GM12878 (cell line): ENCODE measurements around the gene TPP2. TPM values are rescaled to one million over a fixed set of nuclear protein-coding genes. Genes with fewer than 3 reads are reported as not detected.

Experiments used
- ATAC-seq: fragments of 200-7000 bp; cut with Tn5 transposase; 3 replicates; pipeline ENCODE4 v1.9.1; 2020; ENCODE audit warnings: mild to moderate bottlenecking, moderate library complexity
- BruUV-seq: library from RNA; stranded (reverse); fragments of 400-500 nt; replicated peaks from 2 replicates; lab custom pipeline; 2021; lab: Mats Ljungman, UMichigan
- CTCF ChIA-PET: fragments of 300-600 bp; sonication (Branson Sonifier 250); formaldehyde crosslinking; extraction: SDS; loops from one replicate; lab custom pipeline; 2021; ENCODE audit warnings: inconsistent platforms; lab: Yijun Ruan, JAX
- POLR2A ChIA-PET: fragments of 350-600 bp; formaldehyde crosslinking; extraction: SDS; loops from one replicate; lab custom pipeline; 2021; ENCODE audit warnings: inconsistent platforms; lab: Charles Lee
- RAD21 ChIA-PET: fragments of 300-600 bp; sonication (Branson Sonifier 250); formaldehyde crosslinking; loops from one replicate; lab custom pipeline; 2023; ENCODE audit warnings: antibody characterized with exemption; ENCODE audit not compliant: unreplicated experiment; lab: Charles Lee
- SMC1A ChIA-PET: fragments of 300-600 bp; sonication (Branson Sonifier 250); formaldehyde crosslinking; loops from one replicate; lab custom pipeline; 2023; ENCODE audit not compliant: unreplicated experiment, uncharacterized antibody; lab: Charles Lee
- DNase-seq: peaks from one replicate; pipeline ENCODE4 v3.0.0-alpha.2; 2011; ENCODE audit warnings: low read depth, low spot score
- FAIRE-seq: peaks from 3 replicates; lab custom pipeline; 2011; peaks lifted over from hg19 to GRCh38; lab: Jason Lieb, UNC
- H2AFZ ChIP-seq: 2 replicates; pipeline ENCODE4 v1.6.0; 2011; ENCODE audit warnings: low read depth, low read length, control low read depth; ENCODE audit not compliant: control insufficient read depth
- H3K27ac ChIP-seq: 2 replicates; pipeline ENCODE4 v1.5.1; 2011; ENCODE audit warnings: control low read depth; ENCODE audit not compliant: control insufficient read depth, insufficient read depth
- H3K27me3 ChIP-seq, 2 experiments: replicated peaks in 1 of 2; 2 replicates each; pipeline versions ENCODE4 v1.6.0 to v1.6.1; 2011; ENCODE audit warnings: low read length in 1 of 2; ENCODE audit not compliant: control insufficient read depth in 2 of 2, insufficient read depth in 2 of 2
- H3K36me3 ChIP-seq, 2 experiments: 2 replicates each; pipeline ENCODE4 v1.5.1; 2011; ENCODE audit warnings: low read length in 1 of 2; ENCODE audit not compliant: control insufficient read depth in 2 of 2, insufficient read depth in 2 of 2
- H3K4me1 ChIP-seq: 2 replicates; pipeline ENCODE4 v1.6.1; 2011; ENCODE audit warnings: mild to moderate bottlenecking, low read length, moderate library complexity, mixed read lengths; ENCODE audit not compliant: control insufficient read depth, insufficient read depth
- H3K4me2 ChIP-seq: 2 replicates; pipeline ENCODE4 v1.6.0; 2011; ENCODE audit warnings: control low read depth; ENCODE audit not compliant: control insufficient read depth, insufficient read depth
- H3K4me3 ChIP-seq: fragments of 200-600 bp; sonication (generic); 2 replicates; pipeline ENCODE4 v1.5.1; 2016
- H3K79me2 ChIP-seq: 2 replicates; pipeline ENCODE4 v1.6.0; 2011; ENCODE audit warnings: low read length; ENCODE audit not compliant: control insufficient read depth, insufficient read depth
- H3K9ac ChIP-seq: 2 replicates; pipeline ENCODE4 v1.8.0; 2011; ENCODE audit warnings: low read length, control low read depth, mixed read lengths; ENCODE audit not compliant: control insufficient read depth, insufficient read depth
- H3K9me3 ChIP-seq: replicated peaks from 3 replicates; pipeline ENCODE4 v1.5.1; 2011; ENCODE audit warnings: mild to moderate bottlenecking, low read length; ENCODE audit not compliant: control insufficient read depth, insufficient read depth
- H4K20me1 ChIP-seq: 2 replicates; pipeline ENCODE4 v1.6.0; 2011; ENCODE audit not compliant: control insufficient read depth, insufficient read depth
- PAX5 ChIP-seq: IDR thresholded peaks from 2 replicates; pipeline ENCODE4 v1.6.1; 2011; ENCODE audit warnings: low read depth, low read length, borderline replicate concordance
- WGBS: methylation state at CpG from one replicate; pipeline ENCODE4 v1.1.6; 2016; ENCODE audit warnings: low lambda C conversion rate; ENCODE audit not compliant: insufficient replicate concordance, insufficient coverage; ENCODE audit errors: missing lambda C conversion rate; 5-methylcytosine and 5-hydroxymethylcytosine counted together
- in situ Hi-C: fragments of 300-500 bp; cut with MboI; formaldehyde crosslinking; loops from 9 replicates; pipeline ENCODE4 v1.14.3; 2018; ENCODE audit warnings: mixed read lengths
- intact Hi-C: fragments of 100-400 bp; cut with micrococcal nuclease; formaldehyde crosslinking; loops from one replicate; pipeline ENCODE4 v1.14.2; 2022; ENCODE audit not compliant: unreplicated experiment
- polyA plus RNA-seq, 11 experiments: library from polyadenylated mRNA; depleted of rRNA in 4 of 11; unstranded in 6 of 11; stranded (reverse) in 5 of 11; fragments of >200 nt; fragmentation: Nextera tagmentation in 4 of 11; fragmentation: Illumina TruSeq in 1 of 11; extraction: Ambion mirVana in 4 of 11; extraction: Trizol in 1 of 11; gene quantifications; 1 replicate in 1 of 11; 2 replicates in 10 of 11; pipeline versions ENCODE4 v1.2.1 to v1.2.3, GENCODE V29; 2011 to 2016; ENCODE audit warnings: inconsistent platforms in 2 of 11, missing spikeins in 2 of 11, low read depth in 1 of 11
- total RNA-seq, 4 experiments: library from RNA; depleted of rRNA in 3 of 4; stranded (reverse); fragments of >200 nt in 3 of 4; fragmentation: Illumina TruSeq in 1 of 4; extraction: Trizol in 1 of 4; gene quantifications; 2 replicates each; pipeline versions ENCODE4 v1.2.1 to v1.2.3, GENCODE V29; 2013 to 2021
- TF ChIP-seq, protein P1 (sequence below), 3 experiments: IDR thresholded peaks in 2 of 3; conservative IDR thresholded peaks in 1 of 3; 2 replicates each; pipeline ENCODE4 v1.5.1; 2011; ENCODE audit warnings: low read depth in 3 of 3, low read length in 3 of 3, mild to moderate bottlenecking in 3 of 3, control low read depth in 2 of 3, moderate library complexity in 2 of 3, inconsistent platforms in 1 of 3, mixed read lengths in 1 of 3; ENCODE audit not compliant: control insufficient read depth in 2 of 3, insufficient read depth in 1 of 3; ENCODE audit errors: extremely low read depth in 1 of 3

TPP2 gene
- total and polyA plus RNA-seq, 10 of the 15 experiments (the other 5 are each of a cell fraction or from before 2014, with no cell fraction given): 18.4 to 82.3 (median 55.4) TPM

DNA sequence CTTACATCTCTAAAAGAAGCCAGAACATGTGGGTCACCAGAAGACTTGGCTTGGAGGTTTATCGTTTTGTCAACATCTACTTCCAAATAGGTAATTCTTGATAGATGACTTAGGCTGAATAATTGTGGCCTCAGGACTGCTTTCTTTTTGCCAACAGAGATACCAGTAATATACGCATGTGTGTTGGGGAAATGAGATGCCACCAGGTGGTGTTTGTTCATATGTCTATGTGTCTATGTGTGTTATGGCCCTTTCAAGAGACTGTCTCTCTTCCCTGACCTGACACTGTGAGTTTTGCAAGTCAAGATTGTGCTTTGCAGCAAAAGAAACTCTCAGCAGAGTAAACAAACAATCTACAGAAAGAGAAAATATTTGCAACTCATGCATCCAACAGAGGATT lies 129.6 kb downstream of the TPP2 start:
- Histone ChIP-seq H4K20me1 (no peaks in the 10 kb centered on the region), H3K27ac (no peak overlapping the region), H3K27me3 (no peaks in the 10 kb centered on the region; a peak in 1 of 4 replicates), H2AFZ (no peak overlapping the region), H3K9ac (no peak overlapping the region), H3K79me2 (no peaks in the 10 kb centered on the region), H3K4me2 (no peak overlapping the region)
- 0% methylated on average over 2 of the region's 2 CpGs for WGBS
- ChIA-PET RAD21 (no interaction called here), POLR2A (interaction anchor here (0.7 kb wide), 1 partner anchor 120 kb away, joined by 3 read pairs; no protein-coding TSS in a partner anchor), SMC1A (interaction anchor here (1.0 kb wide), 1 partner anchor 9 kb away, joined by 4 read pairs; no protein-coding TSS in a partner anchor)
- ATAC-seq: peak; percentile 56
- intact Hi-C loops: no loop called here
- BruUV-seq: no TSS peak
- no peak for DNase-seq
- no peak for TF ChIP-seq PAX5
- TF ChIP-seq, protein P1, sequence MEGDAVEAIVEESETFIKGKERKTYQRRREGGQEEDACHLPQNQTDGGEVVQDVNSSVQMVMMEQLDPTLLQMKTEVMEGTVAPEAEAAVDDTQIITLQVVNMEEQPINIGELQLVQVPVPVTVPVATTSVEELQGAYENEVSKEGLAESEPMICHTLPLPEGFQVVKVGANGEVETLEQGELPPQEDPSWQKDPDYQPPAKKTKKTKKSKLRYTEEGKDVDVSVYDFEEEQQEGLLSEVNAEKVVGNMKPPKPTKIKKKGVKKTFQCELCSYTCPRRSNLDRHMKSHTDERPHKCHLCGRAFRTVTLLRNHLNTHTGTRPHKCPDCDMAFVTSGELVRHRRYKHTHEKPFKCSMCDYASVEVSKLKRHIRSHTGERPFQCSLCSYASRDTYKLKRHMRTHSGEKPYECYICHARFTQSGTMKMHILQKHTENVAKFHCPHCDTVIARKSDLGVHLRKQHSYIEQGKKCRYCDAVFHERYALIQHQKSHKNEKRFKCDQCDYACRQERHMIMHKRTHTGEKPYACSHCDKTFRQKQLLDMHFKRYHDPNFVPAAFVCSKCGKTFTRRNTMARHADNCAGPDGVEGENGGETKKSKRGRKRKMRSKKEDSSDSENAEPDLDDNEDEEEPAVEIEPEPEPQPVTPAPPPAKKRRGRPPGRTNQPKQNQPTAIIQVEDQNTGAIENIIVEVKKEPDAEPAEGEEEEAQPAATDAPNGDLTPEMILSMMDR (IDR thresholded peaks at IDR 0.05 in 2 of 3, conservative IDR thresholded peaks at IDR 0.05 in 1 of 3; ENCODE audit: control insufficient read depth in 2 of 3, extremely low read depth in 1 of 3, insufficient read depth in 1 of 3, low read depth in 3 of 3, low read length in 3 of 3): peak in 1 of 3 experiments; percentile 10; a peak in 1 of 6 replicates
- TF ChIP-seq, all 136 proteins: peak for 1
- CTCF ChIA-PET: no interaction called here
- no peak for FAIRE-seq
- Histone ChIP-seq H3K9me3 (no peaks in the 10 kb centered on the region), H3K4me3 (no peak overlapping the region), H3K4me1 (no peaks in the 10 kb centered on the region), H3K36me3 (no peaks in the 10 kb centered on the region)
- in situ Hi-C loops: no loop called here

Other genes with a start within 250 kb of the TPP2 start
- under 0.01 and 0.05 TPM in 2 replicates for gene FGF14, start 194.9 kb upstream of the TPP2 start, total RNA-seq (2014; rRNA removed)
- 0.04 and 0.05 TPM in 2 replicates for gene FGF14, start 194.9 kb upstream of the TPP2 start, total RNA-seq (2014; rRNA removed; fragmentation: Illumina TruSeq; extraction: Trizol)
- 0.11 and 0.44 TPM in 2 replicates for gene FGF14, start 194.9 kb upstream of the TPP2 start, total RNA-seq (2021)
- 0.22 and 0.39 TPM in 2 replicates for gene FGF14, start 194.9 kb upstream of the TPP2 start, polyA plus RNA-seq (2011; rRNA removed)
- gene FGF14, start 194.9 kb upstream of the TPP2 start, polyA plus RNA-seq (2014; fragmentation: Illumina TruSeq; extraction: Trizol): 0.03 and 0.05 TPM in 2 replicates
- gene FGF14, start 194.9 kb upstream of the TPP2 start, polyA plus RNA-seq (2014; fragmentation: Nextera tagmentation; extraction: Ambion mirVana): under 1 TPM; 0.03 to 0.05 TPM
- gene FGF14, start 194.9 kb upstream of the TPP2 start, polyA plus RNA-seq (2014; rRNA removed): 0.04 TPM in 2 replicates
- gene FGF14, start 194.9 kb upstream of the TPP2 start, polyA plus RNA-seq (2016; fragmentation: Nextera tagmentation; extraction: Ambion mirVana): under 1 TPM; 0.01 to 0.21 TPM
- gene METTL21C, start 98.1 kb downstream of the TPP2 start, total RNA-seq (2014; rRNA removed): not detected in 2 replicates
- 0.13 TPM in 1 of 2 replicates, not detected in the other for gene METTL21C, start 98.1 kb downstream of the TPP2 start, total RNA-seq (2014; rRNA removed; fragmentation: Illumina TruSeq; extraction: Trizol)
- gene METTL21C, start 98.1 kb downstream of the TPP2 start, total RNA-seq (2021): not detected in 2 replicates
- not detected in 2 replicates for gene METTL21C, start 98.1 kb downstream of the TPP2 start, polyA plus RNA-seq (2011; rRNA removed)
- gene METTL21C, start 98.1 kb downstream of the TPP2 start, polyA plus RNA-seq (2014; fragmentation: Illumina TruSeq; extraction: Trizol): not detected in 2 replicates
- gene METTL21C, start 98.1 kb downstream of the TPP2 start, polyA plus RNA-seq (2014; fragmentation: Nextera tagmentation; extraction: Ambion mirVana): not detected
- gene METTL21C, start 98.1 kb downstream of the TPP2 start, polyA plus RNA-seq (2014; rRNA removed): not detected in 2 replicates
- gene METTL21C, start 98.1 kb downstream of the TPP2 start, polyA plus RNA-seq (2016; fragmentation: Nextera tagmentation; extraction: Ambion mirVana): not detected
- 21.4 and 25.0 TPM in 2 replicates for gene TEX30, start 176.8 kb downstream of the TPP2 start, total RNA-seq (2014; rRNA removed)
- gene TEX30, start 176.8 kb downstream of the TPP2 start, total RNA-seq (2014; rRNA removed; fragmentation: Illumina TruSeq; extraction: Trizol): 22.8 and 23.1 TPM in 2 replicates
- 17.3 and 19.7 TPM in 2 replicates for gene TEX30, start 176.8 kb downstream of the TPP2 start, total RNA-seq (2021)
- 24.2 and 38.1 TPM in 2 replicates for gene TEX30, start 176.8 kb downstream of the TPP2 start, polyA plus RNA-seq (2011; rRNA removed)
- 23.3 and 25.8 TPM in 2 replicates for gene TEX30, start 176.8 kb downstream of the TPP2 start, polyA plus RNA-seq (2014; fragmentation: Illumina TruSeq; extraction: Trizol)
- 100 to 1,000 TPM in 1 of 2 experiments, 10 to 100 TPM in 1; 79.5 to 114 TPM for gene TEX30, start 176.8 kb downstream of the TPP2 start, polyA plus RNA-seq (2014; fragmentation: Nextera tagmentation; extraction: Ambion mirVana)
- 21.1 and 25.8 TPM in 2 replicates for gene TEX30, start 176.8 kb downstream of the TPP2 start, polyA plus RNA-seq (2014; rRNA removed)
- 10 to 100 TPM; 80.0 to 82.5 TPM for gene TEX30, start 176.8 kb downstream of the TPP2 start, polyA plus RNA-seq (2016; fragmentation: Nextera tagmentation; extraction: Ambion mirVana)
- gene POGLUT2, start 202.0 kb downstream of the TPP2 start, total RNA-seq (2014; rRNA removed): 8.0 and 9.0 TPM in 2 replicates
- gene POGLUT2, start 202.0 kb downstream of the TPP2 start, total RNA-seq (2014; rRNA removed; fragmentation: Illumina TruSeq; extraction: Trizol): 7.1 and 7.7 TPM in 2 replicates
- gene POGLUT2, start 202.0 kb downstream of the TPP2 start, total RNA-seq (2021): 6.4 and 7.0 TPM in 2 replicates
- 8.7 and 12.2 TPM in 2 replicates for gene POGLUT2, start 202.0 kb downstream of the TPP2 start, polyA plus RNA-seq (2011; rRNA removed)
- gene POGLUT2, start 202.0 kb downstream of the TPP2 start, polyA plus RNA-seq (2014; fragmentation: Illumina TruSeq; extraction: Trizol): 6.3 and 13.5 TPM in 2 replicates
- 1 to 10 TPM; 2.9 to 6.3 TPM for gene POGLUT2, start 202.0 kb downstream of the TPP2 start, polyA plus RNA-seq (2014; fragmentation: Nextera tagmentation; extraction: Ambion mirVana)
- gene POGLUT2, start 202.0 kb downstream of the TPP2 start, polyA plus RNA-seq (2014; rRNA removed): 6.1 and 9.7 TPM in 2 replicates
- gene POGLUT2, start 202.0 kb downstream of the TPP2 start, polyA plus RNA-seq (2016; fragmentation: Nextera tagmentation; extraction: Ambion mirVana): 10 to 100 TPM; 10.0 to 11.3 TPM
- gene BIVM, start 202.1 kb downstream of the TPP2 start, total RNA-seq (2014; rRNA removed): 15.5 and 17.4 TPM in 2 replicates
- 14.2 and 15.7 TPM in 2 replicates for gene BIVM, start 202.1 kb downstream of the TPP2 start, total RNA-seq (2014; rRNA removed; fragmentation: Illumina TruSeq; extraction: Trizol)
- 12.7 and 14.6 TPM in 2 replicates for gene BIVM, start 202.1 kb downstream of the TPP2 start, total RNA-seq (2021)
- gene BIVM, start 202.1 kb downstream of the TPP2 start, polyA plus RNA-seq (2011; rRNA removed): 20.1 and 29.7 TPM in 2 replicates
- gene BIVM, start 202.1 kb downstream of the TPP2 start, polyA plus RNA-seq (2014; fragmentation: Illumina TruSeq; extraction: Trizol): 13.9 and 19.4 TPM in 2 replicates
- gene BIVM, start 202.1 kb downstream of the TPP2 start, polyA plus RNA-seq (2014; fragmentation: Nextera tagmentation; extraction: Ambion mirVana): 1 to 10 TPM; 3.4 to 5.4 TPM
- gene BIVM, start 202.1 kb downstream of the TPP2 start, polyA plus RNA-seq (2014; rRNA removed): 15.9 and 17.9 TPM in 2 replicates
- gene BIVM, start 202.1 kb downstream of the TPP2 start, polyA plus RNA-seq (2016; fragmentation: Nextera tagmentation; extraction: Ambion mirVana): 10 to 100 TPM; 13.3 to 13.9 TPM
- 42.0 and 53.0 TPM in 2 replicates for gene ERCC5, start 249.0 kb downstream of the TPP2 start, total RNA-seq (2014; rRNA removed)
- 58.9 and 62.8 TPM in 2 replicates for gene ERCC5, start 249.0 kb downstream of the TPP2 start, total RNA-seq (2014; rRNA removed; fragmentation: Illumina TruSeq; extraction: Trizol)
- 38.6 and 39.1 TPM in 2 replicates for gene ERCC5, start 249.0 kb downstream of the TPP2 start, total RNA-seq (2021)
- gene ERCC5, start 249.0 kb downstream of the TPP2 start, polyA plus RNA-seq (2011; rRNA removed): 44.5 and 58.3 TPM in 2 replicates
- gene ERCC5, start 249.0 kb downstream of the TPP2 start, polyA plus RNA-seq (2014; fragmentation: Illumina TruSeq; extraction: Trizol): 59.2 and 67.2 TPM in 2 replicates
- gene ERCC5, start 249.0 kb downstream of the TPP2 start, polyA plus RNA-seq (2014; fragmentation: Nextera tagmentation; extraction: Ambion mirVana): 10 to 100 TPM; 11.7 to 24.3 TPM
- gene ERCC5, start 249.0 kb downstream of the TPP2 start, polyA plus RNA-seq (2014; rRNA removed): 43.9 and 47.0 TPM in 2 replicates
- 10 to 100 TPM; 38.3 to 41.2 TPM for gene ERCC5, start 249.0 kb downstream of the TPP2 start, polyA plus RNA-seq (2016; fragmentation: Nextera tagmentation; extraction: Ambion mirVana)